ENCODE results near the gene KRTAP10-8. TPM values are rescaled to one million over a fixed set of nuclear protein-coding genes. Genes with fewer than 3 reads are reported as not detected.

The KRTAP10-8 gene
- total RNA-seq, 6 experiments from 2014 or later, result not detected

DNA sequence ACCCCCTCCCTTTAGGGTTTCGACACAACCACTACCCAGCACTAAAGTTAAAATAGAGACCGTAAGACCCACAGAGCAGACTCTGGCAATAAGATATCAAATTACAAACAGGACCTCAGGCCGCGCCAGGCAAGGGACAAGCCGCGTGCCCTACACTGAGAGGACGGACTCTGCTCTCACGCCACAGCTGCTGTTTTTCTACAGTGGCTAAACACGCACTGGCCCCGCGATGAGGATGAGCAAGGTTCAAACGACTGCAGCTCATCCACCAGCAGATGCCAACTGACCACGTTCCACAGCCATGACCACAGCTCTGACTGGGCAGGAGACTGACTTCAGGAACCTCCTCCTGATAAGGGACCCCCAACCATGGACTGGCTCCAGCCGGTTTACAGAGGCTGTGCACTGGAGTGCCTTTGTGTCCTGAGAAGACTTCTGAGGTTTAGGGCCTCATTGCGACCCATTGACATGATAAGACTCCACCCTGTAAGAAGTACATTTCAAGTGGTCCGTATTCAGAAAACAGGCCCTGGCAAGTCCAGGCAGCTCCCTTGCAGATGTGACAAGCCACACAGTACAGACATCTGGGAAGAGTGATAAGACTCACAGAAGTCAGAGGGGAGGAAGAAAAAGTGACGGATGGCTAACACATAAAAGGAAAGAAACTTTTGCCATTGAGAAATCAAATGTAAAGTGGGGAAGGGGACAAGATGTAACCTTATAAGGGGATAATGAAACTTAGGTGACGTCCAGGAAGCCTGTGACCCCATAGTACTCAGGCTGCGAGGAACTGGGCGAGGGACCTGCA lies 18.1 kb upstream of the KRTAP10-8 start:
- Mint-ChIP-seq H3K27ac (no peak overlapping the region), H3K4me1 (ENCODE audit: low read depth) (peaks cover 9% of the 10 kb centered on the region; the same call in 1 of the 2 replicates), H3K4me3 (no peak overlapping the region), H3K9me3 (peaks cover 5% of the 10 kb centered on the region), H3K27me3 (ENCODE audit: insufficient read depth) (peaks cover 8% of the 10 kb centered on the region), H3K36me3 (ENCODE audit: low read depth) (no peaks in the 10 kb centered on the region)
- TF ChIP-seq, protein P1, sequence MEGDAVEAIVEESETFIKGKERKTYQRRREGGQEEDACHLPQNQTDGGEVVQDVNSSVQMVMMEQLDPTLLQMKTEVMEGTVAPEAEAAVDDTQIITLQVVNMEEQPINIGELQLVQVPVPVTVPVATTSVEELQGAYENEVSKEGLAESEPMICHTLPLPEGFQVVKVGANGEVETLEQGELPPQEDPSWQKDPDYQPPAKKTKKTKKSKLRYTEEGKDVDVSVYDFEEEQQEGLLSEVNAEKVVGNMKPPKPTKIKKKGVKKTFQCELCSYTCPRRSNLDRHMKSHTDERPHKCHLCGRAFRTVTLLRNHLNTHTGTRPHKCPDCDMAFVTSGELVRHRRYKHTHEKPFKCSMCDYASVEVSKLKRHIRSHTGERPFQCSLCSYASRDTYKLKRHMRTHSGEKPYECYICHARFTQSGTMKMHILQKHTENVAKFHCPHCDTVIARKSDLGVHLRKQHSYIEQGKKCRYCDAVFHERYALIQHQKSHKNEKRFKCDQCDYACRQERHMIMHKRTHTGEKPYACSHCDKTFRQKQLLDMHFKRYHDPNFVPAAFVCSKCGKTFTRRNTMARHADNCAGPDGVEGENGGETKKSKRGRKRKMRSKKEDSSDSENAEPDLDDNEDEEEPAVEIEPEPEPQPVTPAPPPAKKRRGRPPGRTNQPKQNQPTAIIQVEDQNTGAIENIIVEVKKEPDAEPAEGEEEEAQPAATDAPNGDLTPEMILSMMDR (IDR thresholded peaks at IDR 0.05), result no peak
- DNase-seq, result no peak

DNA sequence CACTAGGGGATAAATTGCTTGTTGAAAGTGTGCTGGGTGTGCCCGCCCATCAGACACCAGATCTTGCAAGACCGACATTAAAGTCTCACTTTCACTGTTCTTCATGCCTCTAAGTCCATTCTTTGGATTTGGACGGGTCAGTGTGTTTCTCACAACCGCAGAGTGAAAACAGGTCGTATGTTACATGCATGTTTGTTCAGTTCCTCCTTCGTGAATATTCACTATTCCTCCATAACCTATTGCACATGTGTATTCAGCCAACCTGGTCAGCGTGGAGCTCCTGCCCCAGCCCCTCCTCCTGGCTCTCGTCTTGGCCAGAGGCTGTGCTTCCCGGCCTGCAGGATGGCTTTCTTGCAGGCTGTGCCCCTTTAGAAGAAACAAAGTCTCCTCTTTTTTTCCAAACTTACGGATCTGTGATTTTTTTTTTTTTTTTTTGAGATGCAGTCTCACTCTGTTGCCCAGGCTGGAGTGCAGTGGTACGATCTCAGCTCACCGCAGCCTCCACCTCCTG lies 17.4 kb upstream of the KRTAP10-8 start:
- Mint-ChIP-seq H3K4me1 (ENCODE audit: low read depth) (peaks cover 9% of the 10 kb centered on the region; the same call in 1 of the 2 replicates), H3K9me3 (peaks cover 2% of the 10 kb centered on the region), H3K36me3 (ENCODE audit: low read depth) (no peaks in the 10 kb centered on the region), H3K4me3 (no peak overlapping the region), H3K27ac (no peak overlapping the region), H3K27me3 (ENCODE audit: insufficient read depth) (peaks cover 9% of the 10 kb centered on the region)
- TF ChIP-seq, protein P1 (IDR thresholded peaks at IDR 0.05), result no peak
- no peak for DNase-seq

DNA sequence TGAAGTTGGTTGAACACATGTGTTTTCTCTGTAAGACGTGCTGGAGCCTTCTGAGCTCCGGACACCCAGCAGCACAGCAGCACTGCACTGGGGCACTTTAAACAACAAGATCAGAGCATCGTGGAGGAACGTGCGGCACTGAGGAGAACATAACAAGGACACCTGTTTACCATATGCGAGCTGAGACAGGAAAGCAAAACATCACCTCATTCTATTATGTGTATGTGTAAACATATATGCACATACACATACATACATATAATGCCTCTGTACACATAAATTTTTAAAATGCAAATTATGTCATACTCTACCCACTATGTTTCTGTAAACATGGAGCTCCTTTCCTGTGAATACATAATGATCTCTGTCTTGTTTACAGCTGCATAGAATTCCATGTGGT lies 16.4 kb upstream of the KRTAP10-8 start:
- H3K36me3 Mint-ChIP-seq (ENCODE audit: low read depth), result no peaks in the 10 kb centered on the region
- H3K4me1 Mint-ChIP-seq (ENCODE audit: low read depth), result peaks cover 9% of the 10 kb centered on the region; the same call in 1 of the 2 replicates
- TF ChIP-seq, protein P1 (IDR thresholded peaks at IDR 0.05), result no peak
- H3K4me3 Mint-ChIP-seq, result no peak overlapping the region
- no peak overlapping the region for H3K27ac Mint-ChIP-seq
- H3K27me3 Mint-ChIP-seq (ENCODE audit: insufficient read depth), result peaks cover 14% of the 10 kb centered on the region
- H3K9me3 Mint-ChIP-seq, result no peaks in the 10 kb centered on the region; the same call in none of the 2 replicates
- DNase-seq, result no peak

DNA sequence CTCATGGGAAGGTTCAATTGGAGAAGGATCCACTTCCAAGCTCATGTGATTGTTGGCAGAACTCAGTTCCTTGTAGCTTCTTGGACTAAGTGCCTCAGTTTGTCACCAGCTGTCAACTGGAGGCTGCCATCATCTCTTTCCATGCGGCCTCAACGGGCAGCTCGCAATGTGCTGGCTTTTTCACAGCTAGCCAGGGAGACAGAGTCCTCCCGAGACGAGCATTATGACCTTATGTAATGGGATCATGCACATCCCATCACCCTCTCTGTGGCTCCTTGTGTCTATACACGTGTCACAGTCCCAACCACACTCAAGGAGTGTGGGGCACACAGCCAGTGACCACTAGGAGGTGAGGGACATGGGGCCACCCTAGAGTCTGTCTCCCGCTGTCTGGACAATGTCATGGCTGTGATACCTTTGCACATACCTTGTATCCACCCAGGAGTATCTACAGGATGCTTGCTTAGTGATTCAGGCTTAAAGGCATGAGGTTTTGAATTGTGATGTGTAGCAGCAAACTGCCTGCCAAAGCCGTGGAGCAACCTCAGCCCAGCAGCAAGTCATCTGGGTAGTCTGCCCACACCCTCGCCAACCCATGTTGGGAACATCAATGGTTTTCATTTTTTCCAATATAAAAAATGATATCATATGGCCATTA lies 15.7 kb upstream of the KRTAP10-8 start:
- H3K27me3 Mint-ChIP-seq (ENCODE audit: insufficient read depth), result peaks cover 16% of the 10 kb centered on the region
- DNase-seq, result no peak
- peaks cover 9% of the 10 kb centered on the region; the same call in 1 of the 2 replicates for H3K4me1 Mint-ChIP-seq (ENCODE audit: low read depth)
- H3K9me3 Mint-ChIP-seq, result no peaks in the 10 kb centered on the region; the same call in none of the 2 replicates
- H3K36me3 Mint-ChIP-seq (ENCODE audit: low read depth), result no peaks in the 10 kb centered on the region
- TF ChIP-seq, protein P1 (IDR thresholded peaks at IDR 0.05), result 0 out of 2 replicates have a peak, but pooled peaks have one; percentile 9
- no peak overlapping the region for H3K4me3 Mint-ChIP-seq
- H3K27ac Mint-ChIP-seq, result no peak overlapping the region

DNA sequence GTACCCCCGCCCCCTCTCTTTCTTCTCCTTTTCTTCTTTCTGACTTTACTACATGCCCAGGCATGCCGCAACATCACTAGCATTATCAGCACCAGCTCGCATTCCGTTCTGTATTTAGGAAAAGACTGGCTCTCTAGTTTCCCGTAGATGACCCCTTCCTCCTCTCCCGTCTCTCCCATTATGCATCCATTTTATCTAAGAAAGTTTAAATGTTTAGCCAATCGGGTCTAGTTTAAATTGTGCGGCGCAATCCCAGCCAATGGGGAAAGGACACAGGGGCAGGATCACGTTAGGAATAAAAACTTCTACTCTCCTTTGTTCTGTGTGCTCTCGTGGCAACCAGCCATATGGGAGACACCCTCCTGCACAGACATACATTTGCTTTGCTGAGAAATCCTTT lies 13.8 kb upstream of the KRTAP10-8 start:
- H3K4me3 Mint-ChIP-seq, result no peak overlapping the region
- H3K27me3 Mint-ChIP-seq (ENCODE audit: insufficient read depth), result peaks cover 19% of the 10 kb centered on the region
- peaks cover 9% of the 10 kb centered on the region; the same call in 1 of the 2 replicates for H3K4me1 Mint-ChIP-seq (ENCODE audit: low read depth)
- no peaks in the 10 kb centered on the region for H3K36me3 Mint-ChIP-seq (ENCODE audit: low read depth)
- TF ChIP-seq, protein P1 (IDR thresholded peaks at IDR 0.05), result no peak
- no peak for DNase-seq
- H3K27ac Mint-ChIP-seq, result no peak overlapping the region
- no peaks in the 10 kb centered on the region; the same call in none of the 2 replicates for H3K9me3 Mint-ChIP-seq
